Upper lobe of right lung (tissue), 1 donor: ENCODE data around the gene SLAMF1. TPM values are rescaled to one million over a fixed set of nuclear protein-coding genes. Genes with fewer than 3 reads are reported as not detected.

Source experiments
- ATAC-seq: fragments of 200-7000 bp; cut with Tn5 transposase; one replicate; pipeline ENCODE4 v1.9.1; 2020; ENCODE audit warnings: mild to moderate bottlenecking, moderate library complexity
- DNase-seq: peaks from one replicate; pipeline ENCODE4 v3.0.0-alpha.2; 2020
- H3K27ac ChIP-seq: fragments of 200-600 bp; one replicate; pipeline ENCODE4 v1.8.0; 2022
- H3K27me3 ChIP-seq: fragments of 200-600 bp; one replicate; pipeline ENCODE4 v1.8.0; 2022; ENCODE audit warnings: mild to moderate bottlenecking
- H3K36me3 ChIP-seq: fragments of 200-600 bp; one replicate; pipeline ENCODE4 v1.8.0; 2022
- H3K4me1 ChIP-seq: fragments of 200-600 bp; one replicate; pipeline ENCODE4 v1.8.0; 2022
- H3K4me3 ChIP-seq: fragments of 200-600 bp; one replicate; pipeline ENCODE4 v1.8.0; 2022; ENCODE audit warnings: mild to moderate bottlenecking
- H3K9me3 ChIP-seq: fragments of 200-600 bp; one replicate; pipeline ENCODE4 v1.8.0; 2022
- CTCF ChIP-seq: fragments of 200-600 bp; IDR thresholded peaks from one replicate; pipeline ENCODE4 v1.8.0; 2022; ENCODE audit warnings: antibody characterized with exemption
- intact Hi-C: fragments of 100-400 bp; cut with DNase I; formaldehyde crosslinking; loops from one replicate; pipeline ENCODE4 v1.11.0; 2022
- total RNA-seq: library from RNA; stranded (reverse); fragmentation: NEBNext Ultra II Directional; extraction: Animal tissue kit (Norgen Biotek cat#: 25700); gene quantifications from one replicate; pipeline ENCODE4 v1.2.1, GENCODE V29; 2021
- donor health status: DM: no; HTN: yes; CAD: no; lungs with severe emphysema.

The SLAMF1 gene
- total RNA-seq, 1 donor from 2014 or later = 1.6 TPM

- H3K4me3 ChIP-seq = no peak overlapping the region
- no peak for DNase-seq
- peak; percentile 68 for TF ChIP-seq CTCF
- intact Hi-C loops = loop anchor here (5.0 kb wide), 1 partner anchor 180 kb away; no protein-coding TSS in a partner anchor
- peak; percentile 99 for ATAC-seq
- no peak overlapping the region for H3K27ac ChIP-seq
- H3K27me3 ChIP-seq = no peaks in the 10 kb centered on the region
- no peaks in the 10 kb centered on the region for H3K9me3 ChIP-seq
- H3K36me3 ChIP-seq = no peaks in the 10 kb centered on the region
- H3K4me1 ChIP-seq = no peaks in the 10 kb centered on the region
Measured at GRCh38 chr1:160607011-160607671, 39.7 kb downstream of the SLAMF1 start.

GRCh38 chr1:160606611-160607010 lies 40.2 kb downstream of the SLAMF1 start:
- no peaks in the 10 kb centered on the region for H3K27me3 ChIP-seq
- H3K4me3 ChIP-seq = no peak overlapping the region
- no peaks in the 10 kb centered on the region for H3K9me3 ChIP-seq
- DNase-seq (no peak), ATAC-seq (no peak)
- no peak for TF ChIP-seq CTCF
- no peak overlapping the region for H3K27ac ChIP-seq
- H3K36me3 ChIP-seq = no peaks in the 10 kb centered on the region
- intact Hi-C loops = loop anchor here (5.0 kb wide), 1 partner anchor 179 kb away; no protein-coding TSS in a partner anchor
- H3K4me1 ChIP-seq = no peaks in the 10 kb centered on the region

GRCh38 chr1:160605792-160606479 lies 40.9 kb downstream of the SLAMF1 start:
- Histone ChIP-seq H3K27ac (no peak overlapping the region), H3K4me1 (no peaks in the 10 kb centered on the region), H3K9me3 (no peaks in the 10 kb centered on the region), H3K36me3 (no peaks in the 10 kb centered on the region), H3K4me3 (no peak overlapping the region), H3K27me3 (no peaks in the 10 kb centered on the region)
- intact Hi-C loops = loop anchor here (5.0 kb wide), 1 partner anchor 179 kb away; no protein-coding TSS in a partner anchor
- ATAC-seq = no peak
- DNase-seq = no peak
- no peak for TF ChIP-seq CTCF

- intact Hi-C loops = loop anchor here (5.0 kb wide), 1 partner anchor 178 kb away; no protein-coding TSS in a partner anchor
- no peak overlapping the region for H3K4me3 ChIP-seq
- no peak overlapping the region for H3K27ac ChIP-seq
- H3K36me3 ChIP-seq = no peaks in the 10 kb centered on the region
- no peak for DNase-seq
- no peaks in the 10 kb centered on the region for H3K9me3 ChIP-seq
- TF ChIP-seq CTCF = no peak
- H3K27me3 ChIP-seq = no peaks in the 10 kb centered on the region
- ATAC-seq = no peak
- no peaks in the 10 kb centered on the region for H3K4me1 ChIP-seq
Measured at GRCh38 chr1:160605205-160605604, 41.6 kb downstream of the SLAMF1 start.

GRCh38 chr1:160597705-160598104 lies 49.1 kb downstream of the SLAMF1 start:
- Histone ChIP-seq H3K27me3 (no peaks in the 10 kb centered on the region), H3K4me3 (no peak overlapping the region), H3K27ac (no peak overlapping the region), H3K4me1 (no peaks in the 10 kb centered on the region), H3K9me3 (no peaks in the 10 kb centered on the region), H3K36me3 (no peaks in the 10 kb centered on the region)
- ATAC-seq = no peak
- intact Hi-C loops = no loop called here
- no peak for TF ChIP-seq CTCF
- no peak for DNase-seq
